AG08396 (cell line): ENCODE results near the gene ARAP1.

Experiments
- DNase-seq: peaks from one replicate; pipeline ENCODE4 v3.0.0; 2012; ENCODE audit warnings: low spot score, mixed read lengths

The ARAP1 gene

GRCh38 chr11:72779495-72780128, 27.4 kb upstream of the ARAP1 start:
- DNase-seq, result no peak

GRCh38 chr11:72778535-72779494, 26.6 kb upstream of the ARAP1 start:
- no peak for DNase-seq

DNA sequence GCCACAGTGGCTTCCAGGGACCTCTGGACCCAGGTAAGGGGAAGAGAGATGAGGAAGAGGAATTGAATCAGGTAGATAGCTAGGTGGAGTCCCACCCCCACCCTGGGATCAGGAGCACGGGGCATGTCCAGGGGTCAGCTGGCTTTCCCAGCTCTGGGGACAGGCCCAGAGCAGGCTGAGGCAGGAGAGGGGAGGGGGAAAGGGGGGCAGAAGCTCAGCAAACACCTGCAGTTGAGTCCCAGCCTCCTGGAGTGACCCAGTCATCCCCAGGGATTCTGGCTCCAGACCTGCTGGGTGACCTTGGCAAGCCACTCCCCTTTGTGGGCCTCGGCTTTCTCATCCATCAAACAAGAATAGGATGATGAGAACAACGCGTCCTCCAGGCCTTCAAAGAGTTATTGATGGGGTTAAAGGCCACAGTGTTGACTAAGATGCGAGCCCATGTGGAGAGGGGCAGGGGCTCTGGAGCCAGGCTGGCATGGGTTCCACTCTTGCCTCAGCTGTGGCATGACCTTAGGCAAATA, 25.6 kb upstream of the ARAP1 start:
- no peak for DNase-seq

DNA sequence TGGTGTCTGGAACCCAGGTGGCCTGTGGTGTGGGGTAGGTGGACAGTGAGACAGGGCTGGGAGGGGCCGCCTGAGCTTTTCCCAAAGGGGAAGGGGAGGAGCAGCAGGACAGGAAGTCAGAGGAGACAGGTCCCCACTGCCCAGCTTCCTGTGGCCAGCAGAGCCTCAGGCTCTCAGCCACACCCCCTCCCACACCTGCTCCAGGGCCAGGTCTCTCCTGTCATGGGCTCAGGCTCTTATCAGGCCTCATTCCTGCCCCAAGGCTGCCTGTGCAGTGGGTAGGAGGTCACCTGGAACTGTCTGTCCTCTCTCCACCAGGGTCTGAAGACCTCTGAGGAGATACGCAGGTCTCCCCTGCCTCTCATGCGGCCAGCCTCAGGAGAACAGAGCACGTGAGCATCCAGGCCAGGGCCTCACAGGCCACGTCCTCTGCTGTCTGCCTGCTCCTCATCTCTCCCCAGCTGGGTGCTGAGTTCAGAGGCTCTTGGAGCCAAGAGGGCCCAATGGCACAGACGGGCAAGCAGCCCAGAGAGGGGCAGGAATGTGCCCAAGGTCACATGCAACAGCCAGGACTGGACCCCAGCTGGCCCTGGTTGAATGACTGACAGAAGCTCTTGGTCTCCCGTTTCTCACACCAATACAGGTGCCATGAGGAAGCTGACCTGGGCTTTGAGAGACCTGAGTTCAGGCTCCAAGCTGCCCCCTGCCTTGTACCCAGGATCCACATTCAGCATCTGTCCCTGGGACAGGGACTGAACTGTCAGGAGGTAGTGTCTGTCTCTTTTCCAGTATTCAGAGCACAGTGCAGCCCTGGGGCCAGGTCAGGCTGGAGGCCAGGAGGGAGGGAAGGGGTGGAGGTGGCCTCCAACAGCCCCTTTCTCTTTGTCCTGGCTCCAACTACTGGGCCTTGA, 24.9 kb upstream of the ARAP1 start:
- DNase-seq, result no peak

DNA sequence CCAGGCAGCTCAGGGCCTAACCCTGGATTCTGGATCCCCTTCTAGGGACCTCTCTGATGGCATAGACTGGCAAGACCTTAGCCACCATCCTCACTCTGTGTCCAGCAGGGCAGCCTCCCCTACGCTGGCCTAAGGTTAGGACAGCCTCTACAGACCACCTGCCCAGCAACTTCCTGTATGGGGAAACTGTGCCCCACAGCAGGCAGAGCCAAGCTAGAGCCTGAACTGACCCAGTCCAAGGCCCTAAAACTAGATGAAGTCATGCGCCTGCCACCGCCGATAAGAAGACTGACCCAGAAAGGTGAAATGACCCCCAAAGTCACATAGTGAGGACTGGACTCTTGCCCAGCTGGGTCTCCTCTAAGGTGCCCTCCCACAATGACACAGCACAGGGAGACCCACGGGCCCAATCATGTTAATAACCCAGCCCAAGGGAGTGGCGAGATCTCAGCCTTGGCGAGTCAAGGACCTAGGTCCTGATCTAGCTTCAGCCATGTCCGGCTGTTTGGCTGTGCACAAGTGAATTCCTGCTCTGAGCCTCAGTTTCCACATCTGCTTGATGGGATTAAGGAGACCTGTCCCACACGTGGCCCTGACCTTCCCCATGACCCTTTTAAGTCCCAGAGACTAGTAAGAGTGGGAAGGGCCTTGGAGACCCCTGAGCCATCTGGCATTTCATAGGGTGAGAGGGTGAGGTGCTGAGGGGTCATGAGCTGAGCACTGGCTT, 24.1 kb upstream of the ARAP1 start:
- no peak for DNase-seq

GRCh38 chr11:72775288-72776110, 23.3 kb upstream of the ARAP1 start:
- DNase-seq, result no peak

- DNase-seq, result no peak
Observed at GRCh38 chr11:72774499-72774898, 22.3 kb upstream of the ARAP1 start.

GRCh38 chr11:72773696-72774095, 21.5 kb upstream of the ARAP1 start:
- no peak for DNase-seq

- peak; percentile 91 for DNase-seq
Observed at GRCh38 chr11:72773291-72773690, 21.1 kb upstream of the ARAP1 start.

- no peak for DNase-seq
Observed at GRCh38 chr11:72772059-72772458, 19.9 kb upstream of the ARAP1 start.

GRCh38 chr11:72771507-72771906, 19.3 kb upstream of the ARAP1 start:
- peak; percentile 71 for DNase-seq

DNA sequence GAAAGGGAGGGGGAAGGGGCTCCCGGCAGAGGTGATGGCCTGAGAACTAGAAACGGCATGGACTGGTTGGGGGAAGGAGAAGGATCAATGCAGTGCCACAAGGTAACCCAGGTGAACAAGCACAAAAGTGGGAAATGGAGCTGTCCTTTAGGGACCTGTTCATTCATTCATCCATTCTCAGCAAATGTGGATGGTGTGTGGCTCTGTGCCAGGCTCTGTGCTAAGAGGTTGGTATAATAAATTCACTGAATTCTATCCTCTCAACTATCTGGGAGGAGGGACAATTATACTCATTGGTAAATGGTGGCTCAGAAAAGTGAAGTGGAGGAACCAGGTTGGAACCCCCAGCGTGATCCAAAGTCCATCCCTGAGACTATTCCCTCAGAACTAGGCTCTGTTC, 18.6 kb upstream of the ARAP1 start:
- no peak for DNase-seq

DNA sequence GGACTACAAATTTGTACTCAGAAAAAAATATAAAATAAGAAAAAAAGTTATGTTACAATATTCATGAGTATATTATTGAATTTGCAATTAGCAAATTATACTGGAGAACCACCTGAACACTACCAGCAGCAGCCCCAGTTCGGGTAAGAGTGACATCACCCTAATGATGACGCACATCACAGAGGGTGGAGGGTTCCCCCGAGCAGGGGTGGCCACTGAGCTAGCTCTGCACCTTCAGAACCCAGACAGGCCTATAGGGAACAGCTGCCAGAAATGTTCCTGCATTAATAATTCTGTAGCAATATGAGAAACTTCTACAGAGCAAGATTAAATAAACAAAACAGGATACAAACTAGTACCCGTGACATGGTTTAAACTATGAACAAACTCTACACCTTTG, 17.5 kb upstream of the ARAP1 start:
- DNase-seq, result no peak

DNA sequence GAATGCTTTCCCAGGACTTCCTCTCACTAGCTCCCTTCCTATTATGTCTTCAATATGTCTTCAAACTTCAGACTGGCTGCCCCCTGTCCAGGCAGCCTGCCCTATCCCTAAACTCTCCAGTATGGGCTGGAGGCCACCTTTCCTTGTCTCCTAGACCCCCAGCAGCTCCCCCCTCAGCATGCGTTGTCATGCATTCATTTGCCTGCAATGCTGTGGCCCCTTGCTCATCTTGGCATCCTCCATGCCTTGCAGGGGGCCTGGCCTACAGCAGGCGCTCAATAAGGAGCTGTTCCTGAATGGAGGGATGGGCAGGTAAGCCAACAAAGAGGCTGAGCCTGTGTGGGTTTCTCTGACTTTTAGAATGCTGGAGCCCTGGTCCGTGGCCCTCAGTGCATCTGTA, 16.4 kb upstream of the ARAP1 start:
- DNase-seq, result no peak

DNA sequence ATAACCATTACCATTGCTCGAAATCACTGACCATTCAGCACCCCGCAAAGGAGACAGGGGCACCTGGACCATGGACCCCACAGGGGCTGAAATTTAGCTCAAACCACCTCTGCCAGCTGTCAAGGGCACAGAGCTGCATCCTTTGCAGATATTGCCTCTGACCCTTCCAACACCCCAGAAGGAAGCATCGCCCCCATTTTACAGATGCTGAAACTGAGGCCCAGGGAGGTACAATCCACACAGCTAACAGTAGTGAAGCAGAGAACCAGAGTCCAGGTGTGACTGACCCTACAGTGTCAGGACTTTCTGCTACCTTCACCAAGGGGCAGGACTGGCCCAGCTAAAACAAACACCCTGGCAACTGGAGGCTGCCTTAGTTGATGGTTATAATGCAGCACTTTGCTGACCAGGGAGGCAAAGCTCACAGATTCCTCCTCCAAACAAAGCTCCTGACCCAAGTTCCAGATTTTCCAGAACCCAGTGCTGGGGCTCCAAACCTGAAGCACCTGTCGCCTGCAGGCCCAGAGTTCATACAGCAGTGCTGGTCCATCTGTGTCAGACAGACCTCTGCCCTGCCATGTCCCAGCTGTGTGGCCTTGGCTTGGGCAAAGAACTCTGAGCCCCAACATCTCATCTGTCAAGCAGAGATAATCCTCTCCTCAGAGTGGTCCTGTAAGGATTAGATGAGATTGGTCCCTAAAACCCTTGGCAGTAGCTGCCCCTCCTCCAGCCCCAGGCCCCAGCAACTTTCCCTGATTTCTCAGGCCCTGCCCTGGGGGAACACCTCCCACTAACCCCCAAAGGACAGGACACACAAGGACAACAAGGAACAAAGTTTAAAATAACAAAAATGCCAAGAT, 15.2 kb upstream of the ARAP1 start:
- DNase-seq, result no peak

GRCh38 chr11:72766152-72766902, 14.1 kb upstream of the ARAP1 start:
- DNase-seq, result no peak

DNA sequence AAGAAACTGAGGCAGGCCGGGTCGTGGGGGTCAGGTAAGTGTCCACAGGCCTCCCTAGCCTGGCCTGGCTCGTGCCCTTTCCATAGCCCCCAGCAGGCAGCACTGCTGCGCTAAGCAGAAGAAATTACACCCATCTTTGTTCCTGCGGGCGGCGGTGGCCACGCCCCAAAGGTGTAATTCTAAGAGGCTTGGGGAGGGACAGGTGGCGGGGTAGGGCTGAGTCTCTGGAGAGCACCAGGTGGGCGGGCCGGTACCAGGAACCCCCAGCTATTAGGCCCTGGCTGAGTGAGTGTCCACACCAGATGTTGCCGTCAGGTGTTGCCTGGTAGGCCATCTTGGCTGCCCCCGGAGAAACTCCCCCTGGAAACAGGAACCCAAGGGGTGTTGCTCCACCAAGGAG, 12.3 kb upstream of the ARAP1 start:
- no peak for DNase-seq

- no peak for DNase-seq
Observed at GRCh38 chr11:72763823-72764222, 11.6 kb upstream of the ARAP1 start.
